WERI-Rb-1 (cell line): ENCODE measurements around the gene EVL.

Source experiments
- DNase-seq: peaks from one replicate; pipeline ENCODE4 v3.0.0-alpha.2; 2020
- H3K27ac ChIP-seq: fragments of 250-450 bp; sonication (Bioruptor Pico); 2 replicates; pipeline ENCODE4 v1.5.1; 2020; ENCODE audit warnings: mild to moderate bottlenecking, moderate library complexity
- H3K27me3 ChIP-seq: fragments of 250-450 bp; sonication (Bioruptor Pico); 2 replicates; pipeline ENCODE4 v1.5.1; 2021; ENCODE audit warnings: mild to moderate bottlenecking, low read depth, moderate library complexity; ENCODE audit not compliant: insufficient read depth, severe bottlenecking
- H3K36me3 ChIP-seq: fragments of 250-450 bp; sonication (Bioruptor Pico); 2 replicates; pipeline ENCODE4 v1.5.1; 2020; ENCODE audit warnings: mild to moderate bottlenecking, moderate library complexity
- H3K4me3 ChIP-seq: 2 replicates; pipeline ENCODE4 v1.5.1; 2011; ENCODE audit warnings: low read depth, mild to moderate bottlenecking, control low read depth, low read length
- H3K9me3 ChIP-seq: fragments of 250-450 bp; sonication (Bioruptor Pico); 2 replicates; pipeline ENCODE4 v1.5.1; 2021; ENCODE audit warnings: mild to moderate bottlenecking, moderate library complexity; ENCODE audit not compliant: severe bottlenecking
- TF ChIP-seq, protein P1 (sequence below): IDR thresholded peaks from 2 replicates; pipeline ENCODE4 v1.5.1; 2011; ENCODE audit warnings: low read depth, mild to moderate bottlenecking, control low read depth, inconsistent platforms, low read length

EVL gene

DNA sequence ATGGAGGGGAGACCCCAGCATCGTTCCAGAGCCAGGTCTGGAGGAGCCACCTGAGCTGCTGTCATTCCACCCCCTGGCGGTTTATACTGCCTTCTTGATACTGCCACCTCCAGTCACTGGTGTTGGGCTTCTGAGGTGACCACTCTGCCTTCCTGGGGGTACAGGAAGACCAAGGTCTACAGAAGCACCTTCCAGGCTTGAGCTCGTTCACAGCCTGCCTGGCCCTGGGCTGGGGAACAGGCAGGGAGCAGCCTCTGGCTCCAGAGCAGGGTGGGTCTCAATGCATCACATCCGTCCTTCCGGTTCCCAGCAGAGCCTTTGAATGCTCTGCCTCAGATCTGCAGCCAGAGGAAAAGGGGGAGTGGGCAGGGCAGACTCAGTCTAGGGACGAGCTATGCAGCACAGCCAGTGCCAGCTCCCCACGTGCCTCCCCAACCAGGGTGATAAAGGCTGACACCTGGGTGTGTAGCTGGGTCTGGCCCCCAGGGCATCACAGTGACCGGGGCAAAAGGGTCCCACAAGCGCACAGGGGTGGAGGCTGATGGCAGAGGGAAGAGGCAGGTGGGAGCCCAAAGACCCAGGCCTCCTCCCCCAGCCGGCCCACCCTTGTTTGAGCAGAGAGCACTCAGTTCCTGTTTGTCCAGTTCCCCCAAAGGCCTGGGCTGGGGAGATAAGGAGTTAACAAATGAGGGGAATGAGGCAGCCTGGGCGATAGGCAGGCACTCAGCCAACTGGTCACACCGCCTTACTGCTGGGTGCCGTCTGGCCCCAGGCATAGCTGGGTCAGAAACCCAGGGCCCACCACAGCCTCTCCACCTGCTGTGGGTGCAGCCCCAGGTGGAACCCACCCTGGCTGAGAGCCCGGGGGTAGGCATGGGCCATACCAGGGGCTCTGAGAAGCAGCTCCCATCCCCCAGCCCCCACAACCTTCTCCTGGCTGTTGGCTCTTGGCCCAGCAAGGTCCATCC is 77.1 kb downstream of the EVL start:
- Histone ChIP-seq H3K9me3 (no peaks in the 10 kb centered on the region), H3K36me3 (peaks cover 6% of the 10 kb centered on the region), H3K27me3 (no peaks in the 10 kb centered on the region), H3K4me3 (no peak overlapping the region), H3K27ac (no peak overlapping the region)
- TF ChIP-seq, protein P1, sequence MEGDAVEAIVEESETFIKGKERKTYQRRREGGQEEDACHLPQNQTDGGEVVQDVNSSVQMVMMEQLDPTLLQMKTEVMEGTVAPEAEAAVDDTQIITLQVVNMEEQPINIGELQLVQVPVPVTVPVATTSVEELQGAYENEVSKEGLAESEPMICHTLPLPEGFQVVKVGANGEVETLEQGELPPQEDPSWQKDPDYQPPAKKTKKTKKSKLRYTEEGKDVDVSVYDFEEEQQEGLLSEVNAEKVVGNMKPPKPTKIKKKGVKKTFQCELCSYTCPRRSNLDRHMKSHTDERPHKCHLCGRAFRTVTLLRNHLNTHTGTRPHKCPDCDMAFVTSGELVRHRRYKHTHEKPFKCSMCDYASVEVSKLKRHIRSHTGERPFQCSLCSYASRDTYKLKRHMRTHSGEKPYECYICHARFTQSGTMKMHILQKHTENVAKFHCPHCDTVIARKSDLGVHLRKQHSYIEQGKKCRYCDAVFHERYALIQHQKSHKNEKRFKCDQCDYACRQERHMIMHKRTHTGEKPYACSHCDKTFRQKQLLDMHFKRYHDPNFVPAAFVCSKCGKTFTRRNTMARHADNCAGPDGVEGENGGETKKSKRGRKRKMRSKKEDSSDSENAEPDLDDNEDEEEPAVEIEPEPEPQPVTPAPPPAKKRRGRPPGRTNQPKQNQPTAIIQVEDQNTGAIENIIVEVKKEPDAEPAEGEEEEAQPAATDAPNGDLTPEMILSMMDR, result no peak
- DNase-seq, result no peak

DNA sequence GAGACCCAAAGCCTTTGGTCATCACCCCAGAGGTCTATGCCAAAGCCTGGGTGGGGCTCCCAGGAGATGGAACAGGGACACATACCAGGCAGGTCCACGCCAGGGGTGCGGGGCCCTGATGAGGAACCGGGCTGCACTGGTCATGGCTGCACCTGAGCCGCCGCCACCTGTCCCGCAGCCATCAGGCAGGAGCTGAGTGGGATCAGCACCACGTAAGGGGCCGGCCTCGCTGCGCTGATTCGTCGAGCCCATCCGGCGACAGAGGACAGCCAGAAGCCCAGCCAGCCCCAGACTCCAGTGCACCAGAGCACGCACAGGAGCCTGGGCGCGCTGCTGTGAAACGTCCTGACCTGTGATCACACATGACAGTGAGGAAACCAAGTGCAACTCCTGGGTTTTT is 78.3 kb downstream of the EVL start:
- Histone ChIP-seq H3K27me3 (no peaks in the 10 kb centered on the region), H3K4me3 (no peak overlapping the region), H3K36me3 (no peaks in the 10 kb centered on the region), H3K9me3 (no peaks in the 10 kb centered on the region), H3K27ac (no peak overlapping the region)
- DNase-seq, result no peak
- TF ChIP-seq, protein P1, result no peak

DNA sequence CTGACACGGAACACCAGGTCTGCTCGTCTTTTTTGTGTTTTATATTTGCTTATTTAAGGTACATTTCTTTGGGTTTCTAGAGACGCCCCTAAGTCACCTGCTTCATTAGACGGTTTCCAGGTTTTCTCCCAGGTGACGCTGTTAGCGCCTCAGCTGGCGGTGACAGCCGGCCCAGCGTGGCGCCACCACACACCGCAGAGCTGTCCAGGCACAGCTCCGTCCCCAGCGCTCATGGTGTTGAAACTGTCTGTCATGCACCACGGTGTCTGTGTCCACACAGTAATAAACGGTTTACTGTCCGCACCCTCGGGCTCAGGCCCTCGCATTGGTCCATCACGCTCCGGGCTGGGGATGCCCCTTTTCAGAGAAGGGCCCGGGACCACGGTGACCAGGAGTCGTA is 78.7 kb downstream of the EVL start:
- Histone ChIP-seq H3K27ac (no peak overlapping the region), H3K9me3 (no peaks in the 10 kb centered on the region), H3K36me3 (no peaks in the 10 kb centered on the region), H3K27me3 (no peaks in the 10 kb centered on the region), H3K4me3 (no peak overlapping the region)
- DNase-seq, result no peak
- TF ChIP-seq, protein P1, result no peak

DNA sequence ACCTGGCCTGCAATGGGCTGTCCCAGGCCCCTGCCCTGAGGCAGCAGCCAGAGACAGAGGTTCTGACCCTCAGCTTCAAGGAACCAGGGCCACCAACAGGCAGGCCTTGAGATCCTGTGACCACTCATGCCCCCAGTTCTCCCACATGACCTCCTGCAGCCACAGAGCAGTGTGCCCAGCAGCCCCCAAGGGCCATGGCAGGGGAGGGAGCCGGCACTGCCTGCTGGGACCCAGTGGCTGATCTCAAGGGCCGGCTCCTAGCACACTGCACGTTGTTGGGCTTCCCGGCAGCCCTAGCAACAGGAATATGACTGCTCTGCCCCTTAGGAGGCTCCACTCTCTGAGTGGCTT is 79.4 kb downstream of the EVL start:
- no peak for DNase-seq
- H3K27me3 ChIP-seq, result no peaks in the 10 kb centered on the region
- no peaks in the 10 kb centered on the region for H3K9me3 ChIP-seq
- TF ChIP-seq, protein P1, result no peak
- no peaks in the 10 kb centered on the region for H3K36me3 ChIP-seq
- H3K4me3 ChIP-seq, result no peak overlapping the region
- H3K27ac ChIP-seq, result no peak overlapping the region; the same call in 1 of the 2 replicates

DNA sequence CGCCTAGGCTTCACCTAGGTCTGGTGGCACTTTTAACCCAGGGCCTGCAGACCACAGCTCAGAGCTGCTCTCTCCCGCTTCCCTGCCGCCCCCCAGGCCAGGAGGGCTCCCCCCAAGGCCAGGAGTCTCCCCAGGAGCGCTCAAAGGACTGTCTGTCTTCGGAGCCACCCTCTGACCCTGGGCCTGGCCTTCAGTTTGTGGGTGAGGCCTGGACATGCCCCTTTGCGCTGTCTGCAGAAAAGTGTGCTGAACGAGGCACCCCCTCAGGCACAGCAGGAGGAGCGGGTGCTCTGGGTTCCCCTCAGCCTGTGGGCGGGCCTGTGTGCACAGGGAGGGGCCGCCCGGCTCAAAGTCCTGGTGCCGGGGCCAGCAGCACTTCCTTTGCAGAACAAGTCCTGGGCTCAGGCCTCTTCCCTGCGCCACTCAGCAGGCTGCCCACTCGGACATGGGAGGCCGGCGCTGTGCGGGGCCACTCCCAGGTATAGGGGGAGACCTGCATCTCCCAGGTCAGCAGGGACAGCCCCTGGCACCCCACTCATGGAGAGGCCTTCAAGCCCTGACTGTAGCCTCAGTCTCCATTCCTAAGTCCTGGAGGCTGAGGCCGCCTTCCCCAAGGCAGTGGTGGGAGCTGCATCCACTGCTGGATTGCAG is 79.9 kb downstream of the EVL start:
- no peaks in the 10 kb centered on the region for H3K36me3 ChIP-seq
- no peak overlapping the region; the same call in 1 of the 2 replicates for H3K27ac ChIP-seq
- no peaks in the 10 kb centered on the region for H3K9me3 ChIP-seq
- no peak overlapping the region for H3K4me3 ChIP-seq
- TF ChIP-seq, protein P1, result no peak
- no peak for DNase-seq
- H3K27me3 ChIP-seq, result no peaks in the 10 kb centered on the region
